Upper lobe of left lung (tissue), 6 donors: ENCODE results near the gene PNPO. TPM values are rescaled to one million over a fixed set of nuclear protein-coding genes. Genes with fewer than 3 reads are reported as not detected.

ENCODE experiments used
- ATAC-seq, 2 donors: fragments of 200-7000 bp; cut with Tn5 transposase; one replicate each; pipeline ENCODE4 v1.9.1; 2022; ENCODE audit warnings: mild to moderate bottlenecking in 2 of 2, moderate library complexity in 2 of 2; ENCODE audit not compliant: low FRiP score in 2 of 2
- DNase-seq, 2 donors: peaks; one replicate each; pipeline ENCODE4 v3.0.0-alpha.2; 2019 to 2020
- H3K27ac ChIP-seq, 4 donors: fragments of 200-600 bp; sonication (generic); one replicate each; pipeline ENCODE4 v1.5.1; 2016 to 2019
- H3K27me3 ChIP-seq, 4 donors: fragments of 200-600 bp; sonication (generic); one replicate each; pipeline ENCODE4 v1.5.1; 2017 to 2019
- H3K36me3 ChIP-seq, 4 donors: fragments of 200-600 bp; sonication (generic); one replicate each; pipeline ENCODE4 v1.5.1; 2016 to 2019
- H3K4me1 ChIP-seq, 4 donors: fragments of 200-600 bp; sonication (generic); one replicate each; pipeline ENCODE4 v1.5.1; 2018 to 2019
- H3K4me3 ChIP-seq, 4 donors: fragments of 200-600 bp; sonication (generic); one replicate each; pipeline ENCODE4 v1.5.1; 2017 to 2019; ENCODE audit warnings: mild to moderate bottlenecking in 2 of 4, moderate library complexity in 1 of 4
- H3K9me3 ChIP-seq, 4 donors: fragments of 200-600 bp; sonication (generic); one replicate each; pipeline ENCODE4 v1.5.1; 2018 to 2019
- EP300 ChIP-seq, 4 donors: sonication (generic); formaldehyde crosslinking; IDR thresholded peaks; one replicate each; pipeline ENCODE4 v1.5.1; 2017; ENCODE audit warnings: antibody characterized with exemption in 4 of 4, control low read depth in 2 of 4
- POLR2A ChIP-seq, 4 donors: fragments of 450-650 bp; IDR thresholded peaks; one replicate each; pipeline ENCODE4 v1.5.1; 2016 to 2017; ENCODE audit warnings: antibody characterized with exemption in 4 of 4, mild to moderate bottlenecking in 2 of 4
- POLR2AphosphoS5 ChIP-seq, 2 donors: sonication (generic); formaldehyde crosslinking; IDR thresholded peaks; one replicate each; pipeline ENCODE4 v1.5.1; 2017; ENCODE audit warnings: antibody characterized with exemption in 2 of 2
- WGBS, 2 donors: methylation state at CpG; one replicate each; pipeline ENCODE4 v1.1.5; 2017 to 2018; 5-methylcytosine and 5-hydroxymethylcytosine counted together
- total RNA-seq, 6 donors: library from RNA; depleted of rRNA in 4 of 6; stranded (reverse); fragments of >200 nt in 4 of 6; gene quantifications; one replicate each; pipeline versions ENCODE4 v1.1.0 to v1.2.1, GENCODE V29; 2016 to 2021
- TF ChIP-seq, protein P1 (sequence below), 6 experiments: fragments of 450-650 bp in 4 of 6; fragments of 200-600 bp in 2 of 6; sonication (generic) in 2 of 6; IDR thresholded peaks; one replicate each; pipeline ENCODE4 v1.5.1; 2016 to 2019; ENCODE audit warnings: antibody characterized with exemption in 6 of 6
- donor health status: DM: no; HTN: no; CAD: no; lungs with moderate emphysema.
- donor health status: DM: no; HTN: yes; CAD: no; lungs with severe emphysema.

PNPO gene
- total RNA-seq, 6 donors from 2014 or later = 16.2 to 40.2 (median 28.7) TPM

DNA sequence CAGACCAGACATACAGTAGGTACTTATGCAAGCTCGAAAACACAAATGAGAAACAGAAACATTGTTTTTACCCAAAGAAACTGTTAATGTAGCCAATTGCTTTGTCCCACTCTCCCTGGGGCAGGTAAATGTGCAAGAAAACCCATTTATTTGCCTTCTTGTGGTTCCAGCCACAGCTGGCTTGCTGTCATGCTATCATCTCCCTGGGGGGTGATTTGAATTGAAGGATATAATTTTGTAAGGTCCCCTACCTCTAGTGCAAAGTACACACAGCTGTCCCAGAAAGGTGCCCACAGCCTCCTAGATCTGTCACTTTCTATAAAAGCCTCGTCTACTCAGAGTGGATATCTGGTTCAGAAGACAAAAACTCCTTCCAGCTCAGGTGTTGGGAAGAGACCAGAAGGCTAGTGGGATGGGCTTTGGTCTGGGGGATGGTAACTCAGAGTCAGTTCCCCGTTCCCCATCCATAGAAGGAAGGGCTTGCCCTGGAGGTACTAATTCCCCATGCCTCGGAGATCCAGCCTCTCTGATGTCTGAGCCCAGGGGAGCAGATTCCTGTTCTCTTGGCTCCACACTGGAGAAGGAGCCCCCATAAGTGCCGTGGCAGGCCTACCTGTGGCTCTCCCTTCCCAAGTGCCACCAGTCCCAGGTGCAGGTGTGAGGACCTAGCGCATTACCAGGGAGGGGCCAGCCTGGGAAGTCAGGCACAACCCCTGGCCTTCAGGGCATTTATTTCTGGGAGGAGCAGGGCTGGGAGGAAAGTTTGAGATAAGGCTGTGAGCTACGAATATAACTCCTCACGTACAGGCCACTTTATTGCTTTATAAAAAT lies 18.7 kb downstream of the PNPO start:
- Histone ChIP-seq H3K27ac (no peak overlapping the region), H3K9me3 (no peaks in the 10 kb centered on the region), H3K27me3 (no peaks in the 10 kb centered on the region), H3K36me3 (peaks cover 0 to 3% (median 0%) of the 10 kb centered on the region in 4 donors), H3K4me1 (peaks cover 0 to 7% (median 0%) of the 10 kb centered on the region in 4 donors), H3K4me3 (no peak overlapping the region)
- TF ChIP-seq POLR2A (IDR thresholded peaks at IDR 0.05) (no peak), POLR2AphosphoS5 (IDR thresholded peaks at IDR 0.05) (no peak), EP300 (IDR thresholded peaks at IDR 0.05) (no peak)
- TF ChIP-seq, protein P1, sequence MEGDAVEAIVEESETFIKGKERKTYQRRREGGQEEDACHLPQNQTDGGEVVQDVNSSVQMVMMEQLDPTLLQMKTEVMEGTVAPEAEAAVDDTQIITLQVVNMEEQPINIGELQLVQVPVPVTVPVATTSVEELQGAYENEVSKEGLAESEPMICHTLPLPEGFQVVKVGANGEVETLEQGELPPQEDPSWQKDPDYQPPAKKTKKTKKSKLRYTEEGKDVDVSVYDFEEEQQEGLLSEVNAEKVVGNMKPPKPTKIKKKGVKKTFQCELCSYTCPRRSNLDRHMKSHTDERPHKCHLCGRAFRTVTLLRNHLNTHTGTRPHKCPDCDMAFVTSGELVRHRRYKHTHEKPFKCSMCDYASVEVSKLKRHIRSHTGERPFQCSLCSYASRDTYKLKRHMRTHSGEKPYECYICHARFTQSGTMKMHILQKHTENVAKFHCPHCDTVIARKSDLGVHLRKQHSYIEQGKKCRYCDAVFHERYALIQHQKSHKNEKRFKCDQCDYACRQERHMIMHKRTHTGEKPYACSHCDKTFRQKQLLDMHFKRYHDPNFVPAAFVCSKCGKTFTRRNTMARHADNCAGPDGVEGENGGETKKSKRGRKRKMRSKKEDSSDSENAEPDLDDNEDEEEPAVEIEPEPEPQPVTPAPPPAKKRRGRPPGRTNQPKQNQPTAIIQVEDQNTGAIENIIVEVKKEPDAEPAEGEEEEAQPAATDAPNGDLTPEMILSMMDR (IDR thresholded peaks at IDR 0.05) = no peak
- ATAC-seq (no peak), DNase-seq (no peak)
- WGBS, 2 donors = 70 to 71% methylated on average over 5 to 8 of the region's 8 CpGs

- H3K27ac ChIP-seq = no peak overlapping the region
- H3K4me1 ChIP-seq = peaks cover 0 to 11% (median 0%) of the 10 kb centered on the region in 4 donors
- TF ChIP-seq POLR2AphosphoS5 (IDR thresholded peaks at IDR 0.05) (no peak), EP300 (IDR thresholded peaks at IDR 0.05) (no peak), POLR2A (IDR thresholded peaks at IDR 0.05) (no peak)
- TF ChIP-seq, protein P1 (IDR thresholded peaks at IDR 0.05) = no peak
- H3K4me3 ChIP-seq = no peak overlapping the region
- no peaks in the 10 kb centered on the region for H3K9me3 ChIP-seq
- DNase-seq (no peak), ATAC-seq (no peak)
- no peaks in the 10 kb centered on the region for H3K36me3 ChIP-seq
- no peaks in the 10 kb centered on the region for H3K27me3 ChIP-seq
- 78 to 82% methylated on average over 6 of the region's 6 CpGs for WGBS, 2 donors
Observed at GRCh38 chr17:47961406-47961805, 20.0 kb downstream of the PNPO start.

DNA sequence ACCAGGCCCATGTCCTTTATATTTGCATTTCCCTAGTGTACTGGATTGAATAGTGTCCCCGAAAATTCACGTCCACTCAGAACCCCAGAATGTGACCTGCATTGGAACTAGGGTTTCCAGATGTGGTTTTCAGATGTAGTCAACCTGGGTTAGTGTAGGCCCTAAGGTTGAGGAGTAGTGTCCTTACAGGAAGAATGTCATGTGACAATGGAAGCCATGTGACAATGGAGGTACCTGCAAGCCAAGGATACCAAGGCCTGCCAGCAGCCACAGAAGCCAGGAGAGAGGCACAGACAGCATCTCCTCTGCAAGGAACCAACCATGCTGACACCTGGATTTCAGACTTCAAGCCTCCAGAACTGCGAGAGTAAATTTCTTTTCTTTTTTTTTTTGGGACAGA lies 21.5 kb downstream of the PNPO start:
- ATAC-seq (no peak), DNase-seq (no peak)
- Histone ChIP-seq H3K27ac (no peak overlapping the region), H3K9me3 (no peaks in the 10 kb centered on the region), H3K36me3 (no peaks in the 10 kb centered on the region), H3K4me3 (no peak overlapping the region), H3K27me3 (no peaks in the 10 kb centered on the region), H3K4me1 (peaks cover 0 to 16% (median 0%) of the 10 kb centered on the region in 4 donors)
- no peak for TF ChIP-seq POLR2A (IDR thresholded peaks at IDR 0.05)
- no peak for TF ChIP-seq EP300 (IDR thresholded peaks at IDR 0.05)
- no peak for TF ChIP-seq POLR2AphosphoS5 (IDR thresholded peaks at IDR 0.05)
- TF ChIP-seq, protein P1 (IDR thresholded peaks at IDR 0.05) = no peak
- WGBS, 2 donors = 92 to 93% methylated on average over 2 to 3 of the region's 3 CpGs

DNA sequence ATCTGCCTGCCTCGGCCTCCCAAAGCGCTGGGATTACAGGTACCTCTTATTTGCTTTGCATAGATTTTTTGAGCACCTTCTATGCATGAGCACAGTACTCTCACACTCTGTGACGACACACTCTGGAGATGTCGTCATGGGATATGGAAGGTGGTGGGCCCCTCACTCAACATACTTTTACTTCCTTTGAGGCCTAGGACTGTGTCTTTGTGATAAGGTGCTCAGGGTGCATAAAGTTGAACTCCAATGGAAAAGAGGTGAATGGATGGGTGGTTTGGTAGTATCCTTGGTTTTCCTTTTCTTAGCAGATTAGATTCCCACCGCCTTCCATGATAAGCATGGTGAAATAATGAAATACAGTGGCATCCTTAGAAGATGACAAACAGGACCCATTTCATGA lies 23.5 kb downstream of the PNPO start:
- DNase-seq = no peak
- no peaks in the 10 kb centered on the region for H3K9me3 ChIP-seq
- H3K4me1 ChIP-seq = peaks cover 0 to 9% (median 2%) of the 10 kb centered on the region in 4 donors
- no peak for ATAC-seq
- no peak overlapping the region for H3K4me3 ChIP-seq
- 88 to 93% methylated on average over 5 of the region's 5 CpGs for WGBS, 2 donors
- no peaks in the 10 kb centered on the region for H3K27me3 ChIP-seq
- TF ChIP-seq, protein P1 (IDR thresholded peaks at IDR 0.05) = no peak
- TF ChIP-seq EP300 (IDR thresholded peaks at IDR 0.05) (no peak), POLR2A (IDR thresholded peaks at IDR 0.05) (no peak), POLR2AphosphoS5 (IDR thresholded peaks at IDR 0.05) (no peak)
- H3K36me3 ChIP-seq = no peaks in the 10 kb centered on the region
- no peak overlapping the region for H3K27ac ChIP-seq
